ENCODE data around the gene LDLRAP1.

LDLRAP1 gene

DNA sequence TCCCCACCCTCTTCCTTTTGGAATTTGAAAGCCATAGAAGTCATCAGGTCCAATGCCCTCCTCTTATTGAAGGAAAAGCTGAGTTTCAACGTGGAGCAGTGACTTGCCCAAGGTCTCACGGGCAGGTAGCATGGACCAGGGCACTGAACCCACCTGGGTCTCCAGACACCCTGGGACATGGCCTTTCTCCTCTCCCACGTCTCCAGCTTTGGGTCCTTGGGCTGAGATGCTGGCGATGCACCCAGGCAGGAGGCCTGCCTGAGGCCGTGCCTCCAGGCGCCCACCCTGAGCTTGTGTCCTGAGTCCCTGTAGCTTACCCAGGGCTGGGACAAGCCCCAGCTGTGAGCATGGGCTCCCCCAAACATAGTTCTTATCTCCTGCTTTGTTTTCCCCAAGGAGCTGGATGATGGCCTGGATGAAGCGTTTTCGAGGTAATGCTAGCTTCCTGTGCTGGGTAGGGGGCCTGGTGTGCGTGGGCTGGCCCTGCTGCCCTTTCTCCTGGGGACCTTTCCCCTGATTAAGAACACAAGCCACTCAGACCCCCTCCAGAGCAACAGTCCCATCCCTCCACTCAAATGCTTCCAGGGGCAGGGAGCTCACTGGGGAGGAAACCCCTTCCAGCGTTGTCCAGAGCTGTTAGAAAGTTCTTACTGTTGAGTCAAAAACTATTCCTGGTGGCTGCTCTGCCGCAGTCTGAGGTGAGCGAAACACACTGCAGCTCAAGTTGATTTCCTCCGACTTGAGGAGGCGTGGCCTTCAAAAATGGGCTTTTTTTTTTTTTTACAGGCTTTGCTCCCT lies 21.6 kb downstream of the LDLRAP1 start:
- H3K4me3 ChIP-seq (ENCODE audit: low read length, poor library complexity, severe bottlenecking): no peak overlapping the region
- H3K79me2 ChIP-seq (ENCODE audit: insufficient read depth, low read length): no peaks in the 10 kb centered on the region
- peaks cover 15% of the 10 kb centered on the region for H3K4me1 ChIP-seq (ENCODE audit: insufficient read depth, low read length, poor library complexity, severe bottlenecking)
- H3K36me3 ChIP-seq (ENCODE audit: insufficient read depth, low read length): no peaks in the 10 kb centered on the region
- H3K9ac ChIP-seq (ENCODE audit: low read depth, low read length, poor library complexity, severe bottlenecking): no peak overlapping the region
- H3F3A ChIP-seq (ENCODE audit: low read depth): no peaks in the 10 kb centered on the region
- H4K20me1 ChIP-seq (ENCODE audit: insufficient read depth, low read length, poor library complexity, severe bottlenecking): no peaks in the 10 kb centered on the region
- no peak overlapping the region for H2AFZ ChIP-seq (ENCODE audit: low read length)
- no peaks in the 10 kb centered on the region for H3K9me2 ChIP-seq (replicated peaks; ENCODE audit: low read depth, low read length)
- TF ChIP-seq, protein P1, sequence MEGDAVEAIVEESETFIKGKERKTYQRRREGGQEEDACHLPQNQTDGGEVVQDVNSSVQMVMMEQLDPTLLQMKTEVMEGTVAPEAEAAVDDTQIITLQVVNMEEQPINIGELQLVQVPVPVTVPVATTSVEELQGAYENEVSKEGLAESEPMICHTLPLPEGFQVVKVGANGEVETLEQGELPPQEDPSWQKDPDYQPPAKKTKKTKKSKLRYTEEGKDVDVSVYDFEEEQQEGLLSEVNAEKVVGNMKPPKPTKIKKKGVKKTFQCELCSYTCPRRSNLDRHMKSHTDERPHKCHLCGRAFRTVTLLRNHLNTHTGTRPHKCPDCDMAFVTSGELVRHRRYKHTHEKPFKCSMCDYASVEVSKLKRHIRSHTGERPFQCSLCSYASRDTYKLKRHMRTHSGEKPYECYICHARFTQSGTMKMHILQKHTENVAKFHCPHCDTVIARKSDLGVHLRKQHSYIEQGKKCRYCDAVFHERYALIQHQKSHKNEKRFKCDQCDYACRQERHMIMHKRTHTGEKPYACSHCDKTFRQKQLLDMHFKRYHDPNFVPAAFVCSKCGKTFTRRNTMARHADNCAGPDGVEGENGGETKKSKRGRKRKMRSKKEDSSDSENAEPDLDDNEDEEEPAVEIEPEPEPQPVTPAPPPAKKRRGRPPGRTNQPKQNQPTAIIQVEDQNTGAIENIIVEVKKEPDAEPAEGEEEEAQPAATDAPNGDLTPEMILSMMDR (conservative IDR thresholded peaks at IDR 0.05; ENCODE audit: low read length): no peak
- H3K4me2 ChIP-seq (ENCODE audit: low read depth, low read length, poor library complexity, severe bottlenecking): no peak overlapping the region
- no peaks in the 10 kb centered on the region for H3K9me3 ChIP-seq (ENCODE audit: insufficient read depth, low read depth, low read length)
- H3K27me3 ChIP-seq (ENCODE audit: insufficient read depth, low read length, poor library complexity, severe bottlenecking): no peaks in the 10 kb centered on the region

DNA sequence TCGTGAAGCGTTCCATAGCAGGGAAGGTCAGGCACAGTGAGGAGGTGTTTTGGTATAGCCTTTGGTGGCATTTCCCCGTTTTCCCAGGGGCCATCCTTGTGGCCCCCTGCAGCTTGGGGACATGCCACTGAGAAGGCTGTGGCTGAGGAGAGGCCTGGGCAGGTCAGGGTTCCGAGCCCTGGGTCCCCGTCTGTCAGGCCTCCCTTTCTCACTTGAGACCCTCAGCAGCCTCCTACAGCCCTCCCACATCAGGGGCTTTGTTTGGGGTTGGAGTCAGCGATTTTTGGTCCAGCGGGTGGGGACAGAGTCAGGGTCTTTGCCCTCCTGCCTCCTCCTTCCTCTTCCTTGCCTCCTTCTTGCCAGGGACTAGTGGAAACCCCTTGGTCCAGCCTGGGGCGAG lies 22.2 kb downstream of the LDLRAP1 start:
- Histone ChIP-seq H3K9me2 (replicated peaks; ENCODE audit: low read depth, low read length) (no peaks in the 10 kb centered on the region), H3K36me3 (ENCODE audit: insufficient read depth, low read length) (no peaks in the 10 kb centered on the region), H3K9ac (ENCODE audit: low read depth, low read length, poor library complexity, severe bottlenecking) (no peak overlapping the region), H3K9me3 (ENCODE audit: insufficient read depth, low read depth, low read length) (no peaks in the 10 kb centered on the region), H3K79me2 (ENCODE audit: insufficient read depth, low read length) (no peaks in the 10 kb centered on the region), H4K20me1 (ENCODE audit: insufficient read depth, low read length, poor library complexity, severe bottlenecking) (no peaks in the 10 kb centered on the region), H3K27me3 (ENCODE audit: insufficient read depth, low read length, poor library complexity, severe bottlenecking) (no peaks in the 10 kb centered on the region), H3K4me3 (ENCODE audit: low read length, poor library complexity, severe bottlenecking) (no peak overlapping the region), H3K4me2 (ENCODE audit: low read depth, low read length, poor library complexity, severe bottlenecking) (no peak overlapping the region), H3K4me1 (ENCODE audit: insufficient read depth, low read length, poor library complexity, severe bottlenecking) (peaks cover 15% of the 10 kb centered on the region), H2AFZ (ENCODE audit: low read length) (no peak overlapping the region), H3F3A (ENCODE audit: low read depth) (no peaks in the 10 kb centered on the region)
- no peak for TF ChIP-seq EZH2phosphoT487 (IDR thresholded peaks at IDR 0.05; ENCODE audit: borderline replicate concordance)
- TF ChIP-seq, protein P1 (conservative IDR thresholded peaks at IDR 0.05; ENCODE audit: low read length): no peak

DNA sequence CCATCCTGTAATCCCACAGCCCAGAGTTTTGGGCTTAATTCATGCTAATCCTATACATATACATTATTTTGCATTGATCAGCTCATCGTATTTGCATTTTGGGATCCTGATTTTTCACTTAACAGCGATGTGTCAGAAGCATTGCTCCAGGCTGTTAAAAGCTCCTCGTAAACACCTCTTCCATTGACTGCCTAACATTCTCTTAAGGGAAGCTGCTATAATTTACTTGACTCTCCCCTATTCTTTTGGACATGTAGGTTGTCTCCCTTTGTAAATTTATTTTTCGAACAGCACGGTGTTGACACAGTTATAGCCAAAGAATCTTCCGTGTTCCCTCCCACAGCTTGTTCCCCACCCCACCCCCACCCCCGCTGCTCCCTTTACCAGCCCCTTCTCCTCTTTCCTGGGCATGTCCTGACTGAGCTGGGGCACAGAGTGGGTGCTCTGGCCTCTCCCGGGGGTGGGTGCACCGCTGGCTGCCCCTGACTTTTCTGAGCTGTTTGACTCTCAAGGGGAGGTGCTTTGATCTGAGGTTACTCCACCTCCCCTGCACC lies 22.8 kb downstream of the LDLRAP1 start:
- H3K27me3 ChIP-seq (ENCODE audit: insufficient read depth, low read length, poor library complexity, severe bottlenecking): no peaks in the 10 kb centered on the region
- H3K9me2 ChIP-seq (replicated peaks; ENCODE audit: low read depth, low read length): no peaks in the 10 kb centered on the region
- no peaks in the 10 kb centered on the region for H3K36me3 ChIP-seq (ENCODE audit: insufficient read depth, low read length)
- no peak overlapping the region for H2AFZ ChIP-seq (ENCODE audit: low read length)
- no peaks in the 10 kb centered on the region for H3F3A ChIP-seq (ENCODE audit: low read depth)
- no peak overlapping the region for H3K4me3 ChIP-seq (ENCODE audit: low read length, poor library complexity, severe bottlenecking)
- no peak overlapping the region for H3K9ac ChIP-seq (ENCODE audit: low read depth, low read length, poor library complexity, severe bottlenecking)
- H3K9me3 ChIP-seq (ENCODE audit: insufficient read depth, low read depth, low read length): no peaks in the 10 kb centered on the region
- H3K79me2 ChIP-seq (ENCODE audit: insufficient read depth, low read length): no peaks in the 10 kb centered on the region
- H4K20me1 ChIP-seq (ENCODE audit: insufficient read depth, low read length, poor library complexity, severe bottlenecking): no peaks in the 10 kb centered on the region
- peaks cover 15% of the 10 kb centered on the region for H3K4me1 ChIP-seq (ENCODE audit: insufficient read depth, low read length, poor library complexity, severe bottlenecking)
- no peak for TF ChIP-seq EZH2phosphoT487 (IDR thresholded peaks at IDR 0.05; ENCODE audit: borderline replicate concordance)
- TF ChIP-seq, protein P1 (conservative IDR thresholded peaks at IDR 0.05; ENCODE audit: low read length): no peak
- no peak overlapping the region for H3K4me2 ChIP-seq (ENCODE audit: low read depth, low read length, poor library complexity, severe bottlenecking)
